Measurements from ENCODE around the gene HAUS2.

The HAUS2 gene

DNA sequence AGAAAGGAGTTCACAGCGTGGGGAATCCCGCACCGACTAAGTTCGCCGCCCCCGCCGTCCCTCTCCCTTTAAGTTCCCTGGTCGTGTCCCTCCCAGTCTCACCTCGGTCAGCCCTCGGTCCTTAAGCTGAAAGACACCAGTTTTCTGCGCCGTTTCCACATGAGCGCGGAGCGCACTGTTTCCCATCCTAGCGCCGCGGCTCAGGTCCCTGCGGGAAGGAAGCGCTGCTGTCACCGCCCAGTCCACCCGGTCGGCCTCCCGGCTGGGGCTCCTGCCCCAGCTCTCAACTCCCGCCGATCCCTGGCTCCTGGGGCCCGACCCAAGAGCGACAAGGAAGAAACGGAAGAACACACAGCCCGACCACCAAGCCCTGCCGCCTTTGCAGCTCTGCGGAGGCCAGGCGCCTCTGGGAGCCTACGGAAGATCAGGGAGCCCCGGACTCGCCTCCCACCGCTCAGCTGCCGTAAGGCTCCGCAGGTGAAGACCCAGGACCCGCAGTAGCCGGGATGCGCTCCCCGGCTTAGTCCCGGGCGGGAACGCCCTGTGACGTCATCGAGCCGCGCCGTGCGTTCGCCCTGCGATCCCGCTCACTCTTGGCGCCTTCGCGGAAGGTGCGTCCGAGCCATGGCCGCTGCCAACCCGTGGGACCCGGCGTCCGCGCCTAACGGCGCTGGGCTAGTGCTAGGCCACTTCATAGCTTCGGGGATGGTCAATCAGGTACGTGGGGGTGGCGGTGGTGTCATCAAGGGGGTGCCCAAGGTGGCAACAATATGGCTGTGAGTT is at the start of gene HAUS2, which contains the start of gene LRRC57:
HAUS2 (plus strand) TSS at position 590 of the 783 bp plus-strand sequence; CDS start at position 625, 35 bp downstream.
LRRC57 (minus strand) TSS at position 545 of the 783 bp plus-strand sequence; CDS start at position 186, 359 bp downstream.
- Histone ChIP-seq H3K9me3 (ENCODE audit: control insufficient read depth in 5 of 5, low read length in 5 of 5) (no peaks in the 10 kb centered on the region), H3K4me3 (ENCODE audit: low read depth in 1 of 5, low read length in 5 of 5) (peak within 1 kb of the TSS; percentile 97 to 99 (median 98)), H3K9ac (ENCODE audit: low read length in 5 of 5) (peak within 1 kb of the TSS; percentile 92 to 99 (median 97)), H3K27me3 (ENCODE audit: control insufficient read depth in 5 of 5, insufficient read depth in 4 of 5, low read length in 5 of 5) (no peaks in the 10 kb centered on the region), H3K36me3 (ENCODE audit: control insufficient read depth in 5 of 5, insufficient read depth in 5 of 5, low read length in 5 of 5) (peaks cover 13 to 21% (median 16%) of the 10 kb centered on the region in 5 donors), H3K27ac (ENCODE audit: low read depth, low read length) (peak within 1 kb of the TSS; percentile 89), H3K4me1 (ENCODE audit: control insufficient read depth in 5 of 5, insufficient read depth in 5 of 5, low read length in 5 of 5) (peaks cover 0 to 29% (median 20%) of the 10 kb centered on the region in 5 donors)

DNA sequence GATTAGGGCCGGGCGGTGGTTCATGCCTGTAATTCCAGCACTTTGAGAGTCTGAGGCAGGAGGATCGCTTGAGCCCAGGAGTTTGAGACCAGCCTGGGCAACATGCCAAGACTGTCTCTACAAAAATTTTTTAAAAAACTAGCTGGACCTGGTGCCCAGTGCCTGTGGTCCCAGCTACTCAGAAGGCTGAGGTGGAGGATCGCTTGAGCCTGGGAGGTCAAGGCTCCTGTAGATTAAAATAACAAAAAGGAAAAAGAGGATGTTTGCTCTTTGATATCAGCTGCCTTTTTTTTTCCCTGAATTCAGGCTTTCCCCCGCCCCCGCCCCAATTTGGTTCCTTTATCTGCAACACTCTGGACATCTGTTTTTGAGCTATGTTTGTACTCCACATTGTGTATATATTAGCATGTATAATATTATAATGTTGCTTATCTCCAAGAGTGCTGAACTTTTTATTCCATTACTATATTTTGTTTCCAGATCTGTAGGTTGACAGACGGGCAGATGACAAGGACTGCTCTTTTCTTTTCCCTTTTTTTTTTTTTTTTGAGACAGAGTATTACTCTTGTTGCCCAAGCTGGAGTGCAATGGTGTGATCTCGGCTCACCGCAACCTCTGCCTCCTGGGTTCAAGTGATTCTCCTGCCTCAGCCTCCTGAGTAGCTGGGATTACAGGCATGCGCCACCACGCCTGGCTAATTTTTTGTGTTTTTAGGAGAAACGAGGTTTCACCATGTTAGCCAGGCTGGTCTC is 48.6 kb upstream of the HAUS2 start:
- no peaks in the 10 kb centered on the region for H3K27me3 ChIP-seq (ENCODE audit: control insufficient read depth in 5 of 5, insufficient read depth in 4 of 5, low read length in 5 of 5)
- peak overlapping the region; percentile 50 for H3K27ac ChIP-seq (ENCODE audit: low read depth, low read length)
- peaks cover 2 to 61% (median 46%) of the 10 kb centered on the region in 5 donors for H3K4me1 ChIP-seq (ENCODE audit: control insufficient read depth in 5 of 5, insufficient read depth in 5 of 5, low read length in 5 of 5)
- H3K4me3 ChIP-seq (ENCODE audit: low read depth in 1 of 5, low read length in 5 of 5), result no peak overlapping the region
- H3K9me3 ChIP-seq (ENCODE audit: control insufficient read depth in 5 of 5, low read length in 5 of 5), result no peaks in the 10 kb centered on the region
- peak overlapping the region in 1 of 5 donors; percentile 11 for H3K9ac ChIP-seq (ENCODE audit: low read length in 5 of 5)
- H3K36me3 ChIP-seq (ENCODE audit: control insufficient read depth in 5 of 5, insufficient read depth in 5 of 5, low read length in 5 of 5), result no peaks in the 10 kb centered on the region

- Histone ChIP-seq H3K27ac (ENCODE audit: low read depth, low read length) (no peak overlapping the region), H3K4me1 (ENCODE audit: control insufficient read depth in 5 of 5, insufficient read depth in 5 of 5, low read length in 5 of 5) (peaks cover 0 to 44% (median 34%) of the 10 kb centered on the region in 5 donors), H3K9me3 (ENCODE audit: control insufficient read depth in 5 of 5, low read length in 5 of 5) (no peaks in the 10 kb centered on the region), H3K9ac (ENCODE audit: low read length in 5 of 5) (no peak overlapping the region), H3K27me3 (ENCODE audit: control insufficient read depth in 5 of 5, insufficient read depth in 4 of 5, low read length in 5 of 5) (no peaks in the 10 kb centered on the region), H3K4me3 (ENCODE audit: low read depth in 1 of 5, low read length in 5 of 5) (no peak overlapping the region), H3K36me3 (ENCODE audit: control insufficient read depth in 5 of 5, insufficient read depth in 5 of 5, low read length in 5 of 5) (no peaks in the 10 kb centered on the region)
Measured at GRCh38 chr15:42502477-42502876, 46.2 kb upstream of the HAUS2 start.

DNA sequence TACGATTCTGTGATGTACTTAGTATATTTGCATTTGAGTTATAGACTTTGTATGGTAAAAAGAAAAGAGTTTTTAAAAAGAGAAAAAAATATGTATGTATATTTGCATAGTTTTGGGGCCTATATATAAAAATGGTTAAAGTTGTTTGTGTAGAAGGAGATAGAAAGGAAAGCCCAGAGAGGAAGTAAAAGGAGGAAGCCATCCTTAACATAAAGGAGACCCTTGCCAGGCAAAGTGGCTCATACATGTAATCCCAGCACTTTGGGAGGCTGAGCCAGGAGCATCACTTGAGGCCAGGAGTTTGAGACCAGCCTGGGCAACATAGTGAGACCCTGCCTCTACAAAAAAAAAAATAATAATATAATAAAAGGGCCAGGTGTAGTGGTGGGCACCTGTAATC is 44.8 kb upstream of the HAUS2 start:
- H3K4me1 ChIP-seq (ENCODE audit: control insufficient read depth in 5 of 5, insufficient read depth in 5 of 5, low read length in 5 of 5), result peaks cover 0 to 42% (median 35%) of the 10 kb centered on the region in 5 donors
- no peaks in the 10 kb centered on the region for H3K9me3 ChIP-seq (ENCODE audit: control insufficient read depth in 5 of 5, low read length in 5 of 5)
- no peak overlapping the region for H3K9ac ChIP-seq (ENCODE audit: low read length in 5 of 5)
- H3K27ac ChIP-seq (ENCODE audit: low read depth, low read length), result no peak overlapping the region
- no peak overlapping the region for H3K4me3 ChIP-seq (ENCODE audit: low read depth in 1 of 5, low read length in 5 of 5)
- H3K27me3 ChIP-seq (ENCODE audit: control insufficient read depth in 5 of 5, insufficient read depth in 4 of 5, low read length in 5 of 5), result no peaks in the 10 kb centered on the region
- H3K36me3 ChIP-seq (ENCODE audit: control insufficient read depth in 5 of 5, insufficient read depth in 5 of 5, low read length in 5 of 5), result no peaks in the 10 kb centered on the region

- H3K27ac ChIP-seq (ENCODE audit: low read depth, low read length), result no peak overlapping the region
- H3K27me3 ChIP-seq (ENCODE audit: control insufficient read depth in 5 of 5, insufficient read depth in 4 of 5, low read length in 5 of 5), result no peaks in the 10 kb centered on the region
- H3K4me1 ChIP-seq (ENCODE audit: control insufficient read depth in 5 of 5, insufficient read depth in 5 of 5, low read length in 5 of 5), result peaks cover 0 to 35% (median 28%) of the 10 kb centered on the region in 5 donors
- no peak overlapping the region for H3K9ac ChIP-seq (ENCODE audit: low read length in 5 of 5)
- H3K36me3 ChIP-seq (ENCODE audit: control insufficient read depth in 5 of 5, insufficient read depth in 5 of 5, low read length in 5 of 5), result no peaks in the 10 kb centered on the region
- no peaks in the 10 kb centered on the region for H3K9me3 ChIP-seq (ENCODE audit: control insufficient read depth in 5 of 5, low read length in 5 of 5)
- no peak overlapping the region for H3K4me3 ChIP-seq (ENCODE audit: low read depth in 1 of 5, low read length in 5 of 5)
Measured at GRCh38 chr15:42504631-42505030, 44.0 kb upstream of the HAUS2 start.

DNA sequence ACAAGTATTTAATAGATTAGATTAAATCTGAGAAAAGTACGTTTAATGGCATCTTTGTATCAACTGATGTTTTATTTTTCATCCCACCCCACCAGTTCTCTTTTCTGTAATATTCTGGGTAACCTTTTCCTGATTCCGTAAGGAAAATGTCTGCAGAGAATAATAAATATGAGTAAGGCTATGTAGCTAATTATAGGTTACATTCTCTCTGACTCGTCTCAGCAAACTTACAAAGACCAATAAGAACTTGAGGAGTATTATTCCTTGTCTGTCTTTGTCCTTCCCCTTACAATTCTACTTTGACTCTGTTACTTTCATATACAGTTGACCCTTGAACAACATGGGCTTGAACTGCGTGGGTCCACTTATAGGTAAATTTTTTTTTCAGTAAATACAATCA is 41.1 kb upstream of the HAUS2 start:
- Histone ChIP-seq H3K27ac (ENCODE audit: low read depth, low read length) (no peak overlapping the region), H3K27me3 (ENCODE audit: control insufficient read depth in 5 of 5, insufficient read depth in 4 of 5, low read length in 5 of 5) (no peaks in the 10 kb centered on the region), H3K36me3 (ENCODE audit: control insufficient read depth in 5 of 5, insufficient read depth in 5 of 5, low read length in 5 of 5) (peaks cover 0 to 6% (median 0%) of the 10 kb centered on the region in 5 donors), H3K9ac (ENCODE audit: low read length in 5 of 5) (no peak overlapping the region), H3K9me3 (ENCODE audit: control insufficient read depth in 5 of 5, low read length in 5 of 5) (no peaks in the 10 kb centered on the region), H3K4me1 (ENCODE audit: control insufficient read depth in 5 of 5, insufficient read depth in 5 of 5, low read length in 5 of 5) (peaks cover 0 to 19% (median 14%) of the 10 kb centered on the region in 5 donors), H3K4me3 (ENCODE audit: low read depth in 1 of 5, low read length in 5 of 5) (no peak overlapping the region)

DNA sequence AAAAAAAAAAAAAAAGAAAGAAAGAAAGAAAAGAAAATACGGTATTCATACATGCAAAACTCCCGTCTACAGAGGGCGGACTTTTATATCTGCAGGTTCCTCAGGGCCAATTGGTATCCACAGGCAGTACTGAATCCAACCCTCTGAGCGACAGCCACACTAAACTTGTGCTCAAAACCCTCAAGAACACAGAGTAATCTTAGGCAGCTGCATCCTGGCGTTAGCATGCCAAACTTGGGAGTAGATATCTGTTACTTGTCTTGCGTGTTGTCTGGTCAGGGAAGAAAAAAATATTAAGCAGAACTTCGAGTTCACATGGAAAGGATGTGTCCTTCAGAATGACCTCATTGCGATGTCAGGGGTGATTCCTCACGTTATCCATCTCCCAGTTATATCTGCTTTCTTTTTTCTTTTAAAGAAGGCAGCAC is 40.4 kb upstream of the HAUS2 start:
- H3K27ac ChIP-seq (ENCODE audit: low read depth, low read length), result no peak overlapping the region
- peaks cover 0 to 19% (median 14%) of the 10 kb centered on the region in 5 donors for H3K4me1 ChIP-seq (ENCODE audit: control insufficient read depth in 5 of 5, insufficient read depth in 5 of 5, low read length in 5 of 5)
- peak overlapping the region in 1 of 5 donors; percentile 4 for H3K9ac ChIP-seq (ENCODE audit: low read length in 5 of 5)
- peaks cover 0 to 10% (median 1%) of the 10 kb centered on the region in 5 donors for H3K36me3 ChIP-seq (ENCODE audit: control insufficient read depth in 5 of 5, insufficient read depth in 5 of 5, low read length in 5 of 5)
- no peaks in the 10 kb centered on the region for H3K9me3 ChIP-seq (ENCODE audit: control insufficient read depth in 5 of 5, low read length in 5 of 5)
- H3K27me3 ChIP-seq (ENCODE audit: control insufficient read depth in 5 of 5, insufficient read depth in 4 of 5, low read length in 5 of 5), result no peaks in the 10 kb centered on the region
- H3K4me3 ChIP-seq (ENCODE audit: low read depth in 1 of 5, low read length in 5 of 5), result no peak overlapping the region

- peak overlapping the region; percentile 8 for H3K27ac ChIP-seq (ENCODE audit: low read depth, low read length)
- no peaks in the 10 kb centered on the region for H3K27me3 ChIP-seq (ENCODE audit: control insufficient read depth in 5 of 5, insufficient read depth in 4 of 5, low read length in 5 of 5)
- no peak overlapping the region for H3K9ac ChIP-seq (ENCODE audit: low read length in 5 of 5)
Measured at GRCh38 chr15:42510258-42511006, 38.2 kb upstream of the HAUS2 start.

DNA sequence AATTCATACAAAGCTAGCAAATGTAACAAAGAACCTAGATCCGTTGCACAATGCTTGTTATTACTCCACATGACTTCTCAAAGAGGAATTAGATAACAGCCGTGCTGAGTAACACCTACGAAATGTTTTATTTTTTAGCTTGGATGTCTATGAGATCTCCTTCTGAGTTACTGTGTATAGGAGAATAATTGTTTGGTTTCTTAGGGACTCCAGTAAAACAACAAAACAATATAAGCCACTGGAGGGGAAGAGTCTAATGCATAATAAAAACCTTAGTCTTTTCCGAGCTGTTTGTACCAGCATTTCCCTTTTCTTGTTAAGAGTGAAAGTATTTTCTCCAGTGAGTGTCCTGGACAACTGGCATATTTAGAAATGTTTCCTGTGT is 37.6 kb upstream of the HAUS2 start:
- peak overlapping the region in 2 of 5 donors; percentile 7 to 9 for H3K4me3 ChIP-seq (ENCODE audit: low read depth in 1 of 5, low read length in 5 of 5)

More at GRCh38 chr15:42510258-42511006, 38.2 kb upstream of the HAUS2 start:
- peaks cover 0 to 19% (median 12%) of the 10 kb centered on the region in 5 donors for H3K4me1 ChIP-seq (ENCODE audit: control insufficient read depth in 5 of 5, insufficient read depth in 5 of 5, low read length in 5 of 5)
- H3K36me3 ChIP-seq (ENCODE audit: control insufficient read depth in 5 of 5, insufficient read depth in 5 of 5, low read length in 5 of 5), result peaks cover 9 to 21% (median 18%) of the 10 kb centered on the region in 5 donors
- H3K9me3 ChIP-seq (ENCODE audit: control insufficient read depth in 5 of 5, low read length in 5 of 5), result no peaks in the 10 kb centered on the region
- peak overlapping the region in 1 of 5 donors; percentile 7 for H3K4me3 ChIP-seq (ENCODE audit: low read depth in 1 of 5, low read length in 5 of 5)

More for the DNA sequence above, 37.6 kb upstream of the HAUS2 start:
- Histone ChIP-seq H3K27ac (ENCODE audit: low read depth, low read length) (peak overlapping the region; percentile 8), H3K27me3 (ENCODE audit: control insufficient read depth in 5 of 5, insufficient read depth in 4 of 5, low read length in 5 of 5) (no peaks in the 10 kb centered on the region), H3K9ac (ENCODE audit: low read length in 5 of 5) (peak overlapping the region in 1 of 5 donors; percentile 56), H3K9me3 (ENCODE audit: control insufficient read depth in 5 of 5, low read length in 5 of 5) (no peaks in the 10 kb centered on the region), H3K36me3 (ENCODE audit: control insufficient read depth in 5 of 5, insufficient read depth in 5 of 5, low read length in 5 of 5) (peaks cover 9 to 27% (median 23%) of the 10 kb centered on the region in 5 donors), H3K4me1 (ENCODE audit: control insufficient read depth in 5 of 5, insufficient read depth in 5 of 5, low read length in 5 of 5) (peaks cover 0 to 19% (median 12%) of the 10 kb centered on the region in 5 donors)

Data from subcutaneous abdominal adipose tissue (tissue), 5 donors.